ENCODE results near the gene GRID1. TPM values are rescaled to one million over a fixed set of nuclear protein-coding genes. Genes with fewer than 3 reads are reported as not detected.

The GRID1 gene
- total RNA-seq, 1 experiment from 2014 or later: not detected

DNA sequence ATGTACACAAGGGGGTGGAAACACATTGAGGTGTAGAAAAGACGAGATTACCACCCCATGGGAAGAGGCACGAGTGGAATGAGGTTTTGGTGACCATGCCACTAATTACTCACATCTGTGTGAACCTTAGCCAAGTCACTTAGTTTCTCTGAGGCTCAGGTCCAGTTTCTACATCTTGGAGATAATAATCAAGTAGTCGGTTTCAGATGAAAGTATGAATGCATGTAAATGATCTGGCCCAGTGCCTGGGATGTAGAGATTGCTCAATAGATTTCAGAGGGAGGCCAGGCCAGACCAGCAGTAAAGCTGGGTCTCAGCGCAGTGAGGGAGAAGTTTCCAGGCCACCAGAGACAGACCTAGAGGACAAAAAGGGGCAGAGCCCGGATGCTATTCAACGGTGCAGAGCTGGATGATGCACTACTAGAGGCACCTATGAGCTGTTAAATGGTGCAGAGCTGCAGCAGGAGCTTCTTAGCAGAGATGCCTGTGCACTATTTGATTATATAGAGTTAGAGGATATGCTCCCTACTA, 725.1 kb downstream of the GRID1 start:
- POLR2A ChIA-PET (ENCODE audit: unreplicated experiment): interaction anchor here (0.6 kb wide), 1 partner anchor 109 kb away, joined by 3 read pairs; no protein-coding TSS in a partner anchor
- peak overlapping the region; percentile 99 for H3K27ac ChIP-seq
- H3K9me3 ChIP-seq (ENCODE audit: insufficient read depth, low read depth): no peaks in the 10 kb centered on the region
- CTCF ChIA-PET: no interaction called here
- peak overlapping the region; percentile 12; the same call in 1 of the 2 replicates for H3K4me3 ChIP-seq
- H3F3A ChIP-seq (ENCODE audit: insufficient read depth, low read depth): peaks cover 43% of the 10 kb centered on the region
- intact Hi-C loops (cut with micrococcal nuclease; ENCODE audit: unreplicated experiment): no loop called here
- H3K4me1 ChIP-seq (replicated peaks; ENCODE audit: insufficient read depth): peaks cover 47% of the 10 kb centered on the region
- BruUV-seq (replicated peaks): no TSS peak
- H4K20me1 ChIP-seq (ENCODE audit: insufficient read depth): no peaks in the 10 kb centered on the region
- peak overlapping the region; percentile 74 for H3K4me2 ChIP-seq
- no peaks in the 10 kb centered on the region for H3K27me3 ChIP-seq (ENCODE audit: insufficient read depth, low read depth)
- H3K9me2 ChIP-seq (ENCODE audit: insufficient read depth): no peaks in the 10 kb centered on the region
- TF ChIP-seq EZH2 (IDR thresholded peaks at IDR 0.05; ENCODE audit: low read depth) (no peak), CTCF (conservative IDR thresholded peaks at IDR 0.05) (no peak)
- no peak overlapping the region for H2AFZ ChIP-seq
- no peaks in the 10 kb centered on the region for H3K79me2 ChIP-seq (ENCODE audit: low read depth)
- DNase-seq: peak; percentile 54 to 85
- H3K36me3 ChIP-seq (ENCODE audit: low read depth): no peaks in the 10 kb centered on the region

DNA sequence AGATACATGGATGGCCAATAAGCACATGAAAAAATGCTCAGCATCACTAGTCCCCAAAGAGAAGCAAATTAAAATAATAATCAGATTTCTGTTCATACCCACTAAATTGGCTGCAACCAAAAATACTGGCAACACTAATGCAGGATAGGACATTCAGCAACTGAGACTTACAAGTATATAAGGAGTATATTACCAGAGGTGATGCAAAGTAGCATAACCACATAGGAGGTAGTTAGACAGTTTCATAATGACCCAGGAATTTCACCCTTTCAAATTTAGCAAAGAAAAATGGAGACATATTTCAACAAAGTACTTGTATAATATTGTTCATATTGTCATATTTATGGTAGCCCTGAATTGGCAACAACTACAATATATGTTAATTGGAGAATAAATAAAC, 727.8 kb downstream of the GRID1 start:
- DNase-seq: no peak
- ChIA-PET POLR2A (ENCODE audit: unreplicated experiment) (no interaction called here), CTCF (no interaction called here)
- Histone ChIP-seq H3K9me2 (ENCODE audit: insufficient read depth) (no peaks in the 10 kb centered on the region), H3K4me3 (no peak overlapping the region), H3K27ac (no peak overlapping the region), H3K4me2 (no peak overlapping the region), H3K4me1 (replicated peaks; ENCODE audit: insufficient read depth) (peaks cover 37% of the 10 kb centered on the region), H3K9me3 (ENCODE audit: insufficient read depth, low read depth) (no peaks in the 10 kb centered on the region), H2AFZ (no peak overlapping the region), H3K79me2 (ENCODE audit: low read depth) (no peaks in the 10 kb centered on the region), H4K20me1 (ENCODE audit: insufficient read depth) (no peaks in the 10 kb centered on the region), H3K27me3 (ENCODE audit: insufficient read depth, low read depth) (no peaks in the 10 kb centered on the region), H3F3A (ENCODE audit: insufficient read depth, low read depth) (peaks cover 34% of the 10 kb centered on the region), H3K36me3 (ENCODE audit: low read depth) (no peaks in the 10 kb centered on the region)
- no TSS peak for BruUV-seq (replicated peaks)
- intact Hi-C loops (cut with micrococcal nuclease; ENCODE audit: unreplicated experiment): no loop called here
- TF ChIP-seq CTCF (conservative IDR thresholded peaks at IDR 0.05) (no peak), EZH2 (IDR thresholded peaks at IDR 0.05; ENCODE audit: low read depth) (no peak)

GRCh38 chr10:85635650-85636049, 730.9 kb downstream of the GRID1 start:
- no peak overlapping the region for H2AFZ ChIP-seq
- H3K9me3 ChIP-seq (ENCODE audit: insufficient read depth, low read depth): no peaks in the 10 kb centered on the region
- no peaks in the 10 kb centered on the region for H3K36me3 ChIP-seq (ENCODE audit: low read depth)
- no peak overlapping the region for H3K4me2 ChIP-seq
- H3F3A ChIP-seq (ENCODE audit: insufficient read depth, low read depth): peaks cover 3% of the 10 kb centered on the region; the same call in 1 of the 2 replicates
- ChIA-PET POLR2A (ENCODE audit: unreplicated experiment) (no interaction called here), CTCF (no interaction called here)
- TF ChIP-seq EZH2 (IDR thresholded peaks at IDR 0.05; ENCODE audit: low read depth) (no peak), CTCF (conservative IDR thresholded peaks at IDR 0.05) (no peak)
- intact Hi-C loops (cut with micrococcal nuclease; ENCODE audit: unreplicated experiment): no loop called here
- H3K27ac ChIP-seq: no peak overlapping the region
- no peaks in the 10 kb centered on the region for H4K20me1 ChIP-seq (ENCODE audit: insufficient read depth)
- H3K27me3 ChIP-seq (ENCODE audit: insufficient read depth, low read depth): no peaks in the 10 kb centered on the region
- peaks cover 6% of the 10 kb centered on the region for H3K4me1 ChIP-seq (replicated peaks; ENCODE audit: insufficient read depth)
- no peaks in the 10 kb centered on the region for H3K79me2 ChIP-seq (ENCODE audit: low read depth)
- no peaks in the 10 kb centered on the region for H3K9me2 ChIP-seq (ENCODE audit: insufficient read depth)
- no peak overlapping the region for H3K4me3 ChIP-seq
- BruUV-seq (replicated peaks): no TSS peak
- no peak for DNase-seq
